H9 (cell line): ENCODE measurements around the gene CKAP2. TPM values are rescaled to one million over a fixed set of nuclear protein-coding genes. Genes with fewer than 3 reads are reported as not detected.
"Not testable (repeated sequence)": the region's sequence is repeated elsewhere in the genome, so short reads cannot be mapped to it uniquely, and the experiment has no call there.

Experiments
- DNase-seq: peaks from one replicate; pipeline ENCODE4 v3.0.0-alpha.2; 2017
- H2AFZ ChIP-seq: one replicate; pipeline ENCODE4 v1.6.1; 2013; ENCODE audit warnings: mild to moderate bottlenecking, low read length, control low read depth, moderate library complexity
- H2AK5ac ChIP-seq: 2 replicates; pipeline ENCODE4 v1.6.1; 2013; ENCODE audit warnings: low read length, control low read depth, mixed read lengths; ENCODE audit not compliant: insufficient read length
- H2BK120ac ChIP-seq: one replicate; pipeline ENCODE4 v1.6.1; 2013; ENCODE audit warnings: low read depth, mild to moderate bottlenecking, low read length, control low read depth, inconsistent platforms; ENCODE audit not compliant: poor library complexity, severe bottlenecking
- H2BK12ac ChIP-seq: 2 replicates; pipeline ENCODE4 v1.6.1; 2013; ENCODE audit warnings: low read length, control low read depth, mixed read lengths, low read depth; ENCODE audit not compliant: insufficient read length
- H2BK15ac ChIP-seq: 2 replicates; pipeline ENCODE4 v1.6.1; 2013; ENCODE audit warnings: low read depth, low read length, control low read depth
- H2BK20ac ChIP-seq: one replicate; pipeline ENCODE4 v1.6.1; 2013; ENCODE audit warnings: low read depth, mild to moderate bottlenecking, low read length, control low read depth, inconsistent platforms; ENCODE audit not compliant: poor library complexity, severe bottlenecking
- H2BK5ac ChIP-seq: 2 replicates; pipeline ENCODE4 v1.6.1; 2013; ENCODE audit warnings: low read length, control low read depth, mixed read lengths; ENCODE audit not compliant: insufficient read length
- H3K14ac ChIP-seq: 2 replicates; pipeline ENCODE4 v1.6.1; 2013; ENCODE audit warnings: low read length, control low read depth; ENCODE audit not compliant: insufficient read depth
- H3K18ac ChIP-seq: 2 replicates; pipeline ENCODE4 v1.6.1; 2013; ENCODE audit warnings: low read depth, mild to moderate bottlenecking, mixed read lengths, low read length, control low read depth; ENCODE audit not compliant: insufficient read length
- H3K23ac ChIP-seq: 2 replicates; pipeline ENCODE4 v1.6.1; 2013; ENCODE audit warnings: low read length, control low read depth, mixed read lengths, low read depth; ENCODE audit not compliant: insufficient read length
- H3K23me2 ChIP-seq: 2 replicates; pipeline ENCODE4 v1.6.1; 2013; ENCODE audit warnings: low read depth, mild to moderate bottlenecking, mixed read lengths, low read length, control low read depth; ENCODE audit not compliant: insufficient read length, poor library complexity, severe bottlenecking
- H3K27ac ChIP-seq: 2 replicates; pipeline ENCODE4 v1.5.1; 2013; ENCODE audit warnings: low read length, control low read depth, mixed read lengths, low read depth; ENCODE audit not compliant: insufficient read length
- H3K27me3 ChIP-seq: 2 replicates; pipeline ENCODE4 v1.6.1; 2013; ENCODE audit warnings: low read length, control low read depth, inconsistent platforms; ENCODE audit not compliant: insufficient read depth
- H3K4ac ChIP-seq: 2 replicates; pipeline ENCODE4 v1.6.1; 2013; ENCODE audit warnings: low read depth, mild to moderate bottlenecking, control low read depth, inconsistent platforms, low read length, moderate library complexity
- H3K4me1 ChIP-seq: 2 replicates; pipeline ENCODE4 v1.6.1; 2013; ENCODE audit warnings: low read length, control low read depth, inconsistent platforms; ENCODE audit not compliant: insufficient read depth
- H3K4me2 ChIP-seq: 2 replicates; pipeline ENCODE4 v1.6.1; 2013; ENCODE audit warnings: low read length, control low read depth, mixed read lengths; ENCODE audit not compliant: insufficient read length, insufficient read depth
- H3K56ac ChIP-seq: 2 replicates; pipeline ENCODE4 v1.6.1; 2013; ENCODE audit warnings: low read depth, mild to moderate bottlenecking, mixed read lengths, low read length, control low read depth; ENCODE audit not compliant: insufficient read length
- H3K79me1 ChIP-seq: 2 replicates; pipeline ENCODE4 v1.6.1; 2013; ENCODE audit warnings: low read depth, mild to moderate bottlenecking, moderate library complexity, low read length, control low read depth, inconsistent platforms; ENCODE audit not compliant: insufficient read depth, poor library complexity, severe bottlenecking
- H3K79me2 ChIP-seq: 2 replicates; pipeline ENCODE4 v1.6.1; 2013; ENCODE audit warnings: low read length, control low read depth, inconsistent platforms; ENCODE audit not compliant: insufficient read depth
- H3K9ac ChIP-seq: 2 replicates; pipeline ENCODE4 v1.6.1; 2013; ENCODE audit warnings: low read length, control low read depth, mixed read lengths; ENCODE audit not compliant: insufficient read length; ENCODE audit errors: extremely low read depth
- H3K9me3 ChIP-seq: one replicate; pipeline ENCODE4 v1.6.1; 2013; ENCODE audit warnings: low read depth, low read length, inconsistent platforms; ENCODE audit not compliant: control insufficient read depth
- H3T11ph ChIP-seq: one replicate; pipeline ENCODE4 v1.6.1; 2013; ENCODE audit warnings: mild to moderate bottlenecking, low read length, control low read depth, inconsistent platforms
- H4K20me1 ChIP-seq: one replicate; pipeline ENCODE4 v1.6.1; 2013; ENCODE audit not compliant: control insufficient read depth, insufficient read length, insufficient read depth
- H4K5ac ChIP-seq: 2 replicates; pipeline ENCODE4 v1.6.1; 2013; ENCODE audit warnings: low read depth, mild to moderate bottlenecking, mixed read lengths, low read length, control low read depth; ENCODE audit not compliant: insufficient read length
- H4K8ac ChIP-seq: replicated peaks from 2 replicates; pipeline ENCODE4 v1.6.1; 2013; ENCODE audit warnings: low read length, control low read depth, mixed read lengths, low read depth; ENCODE audit not compliant: insufficient read length
- H4K91ac ChIP-seq: 2 replicates; pipeline ENCODE4 v1.6.1; 2013; ENCODE audit warnings: low read depth, mild to moderate bottlenecking, moderate library complexity, mixed read lengths, low read length, control low read depth; ENCODE audit not compliant: insufficient read length
- H3K27ac Mint-ChIP-seq, 3 experiments: 2 replicates in 2 of 3; 3 replicates in 1 of 3; pipeline ENCODE4 v1.8.0; 2020 to 2021; ENCODE audit warnings: mixed read lengths in 3 of 3, mild to moderate bottlenecking in 1 of 3, moderate library complexity in 1 of 3
- H3K27me3 Mint-ChIP-seq: 2 replicates; pipeline ENCODE4 v1.8.0; 2021; ENCODE audit warnings: low read depth, mild to moderate bottlenecking, moderate library complexity, mixed read lengths
- H3K36me3 Mint-ChIP-seq, 3 experiments: 2 replicates in 2 of 3; 3 replicates in 1 of 3; pipeline ENCODE4 v1.8.0; 2020 to 2021; ENCODE audit warnings: low read depth in 3 of 3, mixed read lengths in 3 of 3; ENCODE audit not compliant: insufficient read depth in 1 of 3
- H3K4me1 Mint-ChIP-seq, 2 experiments: 2 replicates each; pipeline ENCODE4 v1.8.0; 2020; ENCODE audit warnings: mixed read lengths in 2 of 2
- H3K4me3 Mint-ChIP-seq, 2 experiments: 2 replicates in 1 of 2; 3 replicates in 1 of 2; pipeline ENCODE4 v1.8.0; 2020 to 2021; ENCODE audit warnings: mild to moderate bottlenecking in 2 of 2, mixed read lengths in 2 of 2, moderate library complexity in 1 of 2
- H3K9me3 Mint-ChIP-seq, 2 experiments: 2 replicates in 1 of 2; 3 replicates in 1 of 2; pipeline ENCODE4 v1.8.0; 2020; ENCODE audit warnings: mild to moderate bottlenecking in 2 of 2, mixed read lengths in 2 of 2, moderate library complexity in 1 of 2
- WGBS: extraction: QIAGEN DNeasy Blood & Tissue Kit; methylation state at CpG from one replicate; pipeline ENCODE4 v1.1.7; 2013; ENCODE audit warnings: missing lambda C conversion rate, low lambda C conversion rate, mixed read lengths; ENCODE audit not compliant: insufficient read length; ENCODE audit errors: extremely low coverage; 5-methylcytosine and 5-hydroxymethylcytosine counted together
- total RNA-seq: library from RNA; stranded (reverse); gene quantifications from 2 replicates; pipeline ENCODE4 v1.2.1, GENCODE V29; 2021

Gene CKAP2
- total RNA-seq, 1 experiment from 2014 or later = 72.4 TPM

DNA sequence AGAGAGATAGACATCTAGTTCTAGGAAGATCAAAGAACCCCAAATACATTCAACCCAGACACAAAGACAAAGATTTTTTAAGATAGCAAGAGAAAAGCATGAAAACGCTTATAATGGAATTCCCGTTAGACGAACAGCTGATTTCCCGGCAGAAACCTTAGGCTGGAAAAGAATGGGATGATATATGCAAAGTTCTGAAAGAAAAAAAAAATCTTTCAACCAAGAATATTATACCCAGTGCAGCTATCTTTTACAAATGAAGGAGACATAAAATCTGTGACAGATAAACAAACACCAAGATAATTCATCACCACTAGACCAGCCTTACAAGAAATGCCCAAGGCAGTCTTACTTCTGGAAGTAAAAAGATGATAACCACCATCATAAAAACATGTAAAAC, 56.3 kb downstream of the CKAP2 start:
- H3K27ac Mint-ChIP-seq, H2AFZ ChIP-seq, H3K9ac ChIP-seq, H3K27me3 ChIP-seq, H3K4me1 Mint-ChIP-seq, H3K9me3 Mint-ChIP-seq, H3K56ac ChIP-seq, H3K79me2 ChIP-seq, H2BK20ac ChIP-seq, H3K79me1 ChIP-seq, H3T11ph ChIP-seq, DNase-seq, H4K5ac ChIP-seq, H3K9me3 ChIP-seq, H4K8ac ChIP-seq, H4K91ac ChIP-seq, H4K20me1 ChIP-seq, H3K18ac ChIP-seq, H3K36me3 Mint-ChIP-seq, H3K4ac ChIP-seq, H2BK12ac ChIP-seq, H3K4me2 ChIP-seq, H2BK120ac ChIP-seq, H2AK5ac ChIP-seq, H3K23me2 ChIP-seq, H3K4me1 ChIP-seq, H2BK15ac ChIP-seq, H3K14ac ChIP-seq, H3K27ac ChIP-seq, H3K23ac ChIP-seq, H3K4me3 Mint-ChIP-seq, H2BK5ac ChIP-seq, H3K27me3 Mint-ChIP-seq: not testable (repeated sequence)
- no CpG with 5 or more reads among the region's 4 CpGs for WGBS

DNA sequence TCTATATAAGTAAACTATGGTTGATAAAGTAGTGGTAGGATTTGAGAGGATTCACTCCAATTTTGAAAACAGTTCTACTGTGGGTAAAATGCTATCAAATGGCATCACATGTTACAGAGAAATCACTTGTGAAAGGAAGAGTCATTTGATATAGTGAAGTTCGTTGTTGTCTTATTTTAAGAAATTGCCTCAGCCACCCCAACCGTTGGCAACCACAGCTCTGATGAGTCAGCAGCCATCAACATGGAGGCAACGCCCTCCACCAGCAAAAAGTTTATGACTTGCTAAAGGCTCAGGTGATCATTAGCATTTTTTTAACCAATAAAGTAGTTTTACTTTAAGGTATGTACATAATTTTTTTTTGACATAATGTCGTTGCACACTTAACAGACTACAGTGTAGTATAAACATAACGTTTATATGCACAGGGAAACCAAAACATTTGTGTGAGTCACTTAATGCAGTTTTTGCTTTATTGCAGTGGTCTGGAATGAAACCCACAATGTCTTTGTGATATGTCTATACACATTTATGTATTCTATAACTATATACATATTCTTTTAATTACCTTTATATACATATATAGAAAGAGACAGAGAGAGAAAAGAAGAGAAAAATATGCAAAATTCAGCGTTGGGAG, 58.8 kb downstream of the CKAP2 start:
- H3K4me3 Mint-ChIP-seq, H4K20me1 ChIP-seq, H3K79me1 ChIP-seq, H2BK12ac ChIP-seq, H3K27ac ChIP-seq, H3K23ac ChIP-seq, H3K9ac ChIP-seq, H3K4me1 Mint-ChIP-seq, H3K4ac ChIP-seq, H2BK5ac ChIP-seq, H3K14ac ChIP-seq, DNase-seq, H3K18ac ChIP-seq, H3K27me3 ChIP-seq, H3K23me2 ChIP-seq, H3K36me3 Mint-ChIP-seq, H2BK20ac ChIP-seq, H4K91ac ChIP-seq, H3K56ac ChIP-seq, H3K4me2 ChIP-seq, H3K4me1 ChIP-seq, H4K5ac ChIP-seq, H3T11ph ChIP-seq, H2BK120ac ChIP-seq, H3K27me3 Mint-ChIP-seq, H3K9me3 ChIP-seq, H2BK15ac ChIP-seq, H2AK5ac ChIP-seq, H4K8ac ChIP-seq, H3K27ac Mint-ChIP-seq, H2AFZ ChIP-seq, H3K9me3 Mint-ChIP-seq, H3K79me2 ChIP-seq: not testable (repeated sequence)
- no CpG with 5 or more reads among the region's 6 CpGs for WGBS
